ENCODE results near the gene PCAT6.
"Not testable (repeated sequence)": the region's sequence is repeated elsewhere in the genome, so short reads cannot be mapped to it uniquely, and the experiment has no call there.

The PCAT6 gene

GRCh38 chr1:202810615-202811295 is at the start of gene PCAT6:
PCAT6 (plus strand) TSS chr1:202810954.
- DNase-seq (ENCODE audit: low read depth in 2 of 2) = peak; percentile 79 to 85

- no peak for DNase-seq (ENCODE audit: low read depth in 2 of 2)
Measured at GRCh38 chr1:202762019-202762418, 48.7 kb upstream of the PCAT6 start.

GRCh38 chr1:202765721-202766120 is 45.0 kb upstream of the PCAT6 start:
- no peak for DNase-seq (ENCODE audit: low read depth in 2 of 2)

- no peak for DNase-seq (ENCODE audit: low read depth in 2 of 2)
Measured at GRCh38 chr1:202770135-202770534, 40.6 kb upstream of the PCAT6 start.

- DNase-seq (ENCODE audit: low read depth in 2 of 2) = no peak
Measured at GRCh38 chr1:202781180-202781579, 29.6 kb upstream of the PCAT6 start.

- no peak for DNase-seq (ENCODE audit: low read depth in 2 of 2)
Measured at GRCh38 chr1:202786804-202787203, 23.9 kb upstream of the PCAT6 start.

- no peak for DNase-seq (ENCODE audit: low read depth in 2 of 2)
Measured at GRCh38 chr1:202788800-202789199, 22.0 kb upstream of the PCAT6 start.

- DNase-seq (ENCODE audit: low read depth in 2 of 2) = no peak
Measured at GRCh38 chr1:202791077-202791747, 19.5 kb upstream of the PCAT6 start.

- no peak for DNase-seq (ENCODE audit: low read depth in 2 of 2)
Measured at GRCh38 chr1:202794051-202794740, 16.6 kb upstream of the PCAT6 start.

- not testable (repeated sequence) for DNase-seq (ENCODE audit: low read depth in 2 of 2)
Measured at GRCh38 chr1:202794931-202795330, 15.8 kb upstream of the PCAT6 start.

- DNase-seq (ENCODE audit: low read depth in 2 of 2) = no peak
Measured at GRCh38 chr1:202796670-202797069, 14.1 kb upstream of the PCAT6 start.

- DNase-seq (ENCODE audit: low read depth in 2 of 2) = no peak
Measured at GRCh38 chr1:202798260-202798659, 12.5 kb upstream of the PCAT6 start.

GRCh38 chr1:202798792-202799331 is 11.9 kb upstream of the PCAT6 start:
- DNase-seq (ENCODE audit: low read depth in 2 of 2) = no peak

- DNase-seq (ENCODE audit: low read depth in 2 of 2) = no peak
Measured at GRCh38 chr1:202800742-202801141, 10.0 kb upstream of the PCAT6 start.

GRCh38 chr1:202801175-202801574 is 9.6 kb upstream of the PCAT6 start:
- no peak for DNase-seq (ENCODE audit: low read depth in 2 of 2)

- no peak for DNase-seq (ENCODE audit: low read depth in 2 of 2)
Measured at GRCh38 chr1:202802034-202802433, 8.7 kb upstream of the PCAT6 start.

- DNase-seq (ENCODE audit: low read depth in 2 of 2) = no peak
Measured at GRCh38 chr1:202802998-202803932, 7.5 kb upstream of the PCAT6 start.

GRCh38 chr1:202804126-202804525 is 6.6 kb upstream of the PCAT6 start:
- no peak for DNase-seq (ENCODE audit: low read depth in 2 of 2)

- DNase-seq (ENCODE audit: low read depth in 2 of 2) = no peak
Measured at GRCh38 chr1:202805886-202806844, 4.6 kb upstream of the PCAT6 start.

- DNase-seq (ENCODE audit: low read depth in 2 of 2) = peak; percentile 6 to 22
Measured at GRCh38 chr1:202806845-202807450, 3.8 kb upstream of the PCAT6 start.
